ENCODE results near the gene PPM1D.
A peak's percentile ranks its signal among the peaks of the same experiment; 100 is the strongest.
"Not testable (repeated sequence)": the region's sequence is repeated elsewhere in the genome, so short reads cannot be mapped to it uniquely, and the experiment has no call there.

Gene PPM1D

DNA sequence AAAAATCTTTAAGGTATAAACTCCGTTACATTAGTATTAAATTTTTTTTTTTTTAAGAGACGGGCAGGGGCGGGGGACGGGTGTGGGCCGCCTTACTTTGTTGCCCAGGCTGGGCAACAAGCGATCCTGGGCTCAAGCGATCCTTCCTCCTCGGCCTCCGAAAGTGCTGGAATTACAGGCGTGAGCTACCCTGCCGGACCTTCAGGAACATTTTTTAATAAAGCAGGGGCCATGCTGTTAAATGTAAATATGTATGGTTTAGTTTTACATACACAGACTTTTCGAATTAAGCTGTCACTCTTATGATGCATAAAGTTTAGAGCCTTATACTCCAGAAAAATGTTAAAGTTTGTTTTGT, 2.4 kb downstream of the PPM1D start:
- Histone ChIP-seq H3K9ac (no peak overlapping the region), H3K4me3 (ENCODE audit: low read depth, low read length) (peak overlapping the region; percentile 76), H3K4me1 (no peaks in the 10 kb centered on the region), H3K79me2 (peaks cover 23% of the 10 kb centered on the region), H3K9me3 (ENCODE audit: control insufficient read depth, low read length) (no peaks in the 10 kb centered on the region), H2AFZ (no peak overlapping the region), H3K4me2 (ENCODE audit: low read length) (peak overlapping the region; percentile 93), H3K27me3 (ENCODE audit: control insufficient read depth, insufficient read depth, low read length) (no peaks in the 10 kb centered on the region), H3K27ac (no peak overlapping the region), H3K36me3 (ENCODE audit: control insufficient read depth, insufficient read depth, low read length) (no peaks in the 10 kb centered on the region)
- no peak for TF ChIP-seq CTCF (IDR thresholded peaks at IDR 0.05)

GRCh38 chr17:60602871-60603270, 2.9 kb downstream of the PPM1D start:
- H3K4me3 ChIP-seq (ENCODE audit: low read depth, low read length) = no peak overlapping the region
- H3K9me3 ChIP-seq (ENCODE audit: control insufficient read depth, low read length) = no peaks in the 10 kb centered on the region
- H3K36me3 ChIP-seq (ENCODE audit: control insufficient read depth, insufficient read depth, low read length) = no peaks in the 10 kb centered on the region
- peaks cover 25% of the 10 kb centered on the region for H3K79me2 ChIP-seq
- no peak for TF ChIP-seq CTCF (IDR thresholded peaks at IDR 0.05)
- H3K4me2 ChIP-seq (ENCODE audit: low read length) = peak overlapping the region; percentile 19
- no peak overlapping the region for H2AFZ ChIP-seq
- no peak overlapping the region for H3K9ac ChIP-seq
- H3K27me3 ChIP-seq (ENCODE audit: control insufficient read depth, insufficient read depth, low read length) = no peaks in the 10 kb centered on the region
- no peaks in the 10 kb centered on the region for H3K4me1 ChIP-seq
- no peak overlapping the region for H3K27ac ChIP-seq

- not testable (repeated sequence) for H3K36me3 ChIP-seq (ENCODE audit: control insufficient read depth, insufficient read depth, low read length); H3K27ac ChIP-seq; H3K4me3 ChIP-seq (ENCODE audit: low read depth, low read length); H3K27me3 ChIP-seq (ENCODE audit: control insufficient read depth, insufficient read depth, low read length); H3K4me2 ChIP-seq (ENCODE audit: low read length); H2AFZ ChIP-seq; H3K4me1 ChIP-seq; H3K9me3 ChIP-seq (ENCODE audit: control insufficient read depth, low read length); H3K9ac ChIP-seq
- H3K79me2 ChIP-seq = peaks cover 25% of the 10 kb centered on the region
These were observed 3.5 kb downstream of the PPM1D start for GRCh38 chr17:60603477-60603876.

DNA sequence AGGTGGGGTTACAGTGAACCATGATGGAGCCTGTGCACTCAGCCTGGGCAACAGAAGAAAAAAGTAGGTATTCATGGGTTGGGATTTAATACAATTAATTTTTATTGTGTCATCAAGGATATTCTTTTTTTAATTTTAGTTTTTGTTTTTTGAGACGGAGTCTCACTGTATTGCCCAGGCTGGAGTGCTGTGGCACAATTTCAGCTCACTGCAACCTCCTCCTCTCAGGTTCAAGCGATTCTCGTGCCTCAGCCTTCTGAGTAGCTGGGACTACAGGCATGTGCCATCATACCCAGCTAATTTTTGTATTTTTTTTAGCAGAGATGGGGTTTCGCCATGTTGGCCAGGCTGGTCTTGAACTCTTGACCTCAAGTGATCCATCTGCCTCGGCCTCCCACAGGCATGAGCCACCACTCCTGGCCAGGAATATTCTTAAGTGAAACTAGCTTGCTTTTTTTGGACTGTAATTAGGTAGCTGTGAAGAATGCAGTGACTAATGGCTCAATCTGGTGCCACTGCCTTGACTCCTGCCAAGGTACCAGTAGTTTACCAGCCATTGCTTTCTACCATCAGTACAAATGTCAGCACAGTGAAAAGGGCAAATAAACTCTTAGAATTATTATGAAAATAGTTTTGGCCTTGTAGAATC, 4.8 kb downstream of the PPM1D start:
- no peak for TF ChIP-seq CTCF (IDR thresholded peaks at IDR 0.05)
- Histone ChIP-seq H3K4me3 (ENCODE audit: low read depth, low read length) (no peak overlapping the region), H3K9me3 (ENCODE audit: control insufficient read depth, low read length) (no peaks in the 10 kb centered on the region), H3K27ac (no peak overlapping the region), H2AFZ (no peak overlapping the region), H3K4me2 (ENCODE audit: low read length) (no peak overlapping the region), H3K4me1 (no peaks in the 10 kb centered on the region), H3K79me2 (peaks cover 34% of the 10 kb centered on the region), H3K27me3 (ENCODE audit: control insufficient read depth, insufficient read depth, low read length) (no peaks in the 10 kb centered on the region), H3K9ac (no peak overlapping the region), H3K36me3 (ENCODE audit: control insufficient read depth, insufficient read depth, low read length) (no peaks in the 10 kb centered on the region)

DNA sequence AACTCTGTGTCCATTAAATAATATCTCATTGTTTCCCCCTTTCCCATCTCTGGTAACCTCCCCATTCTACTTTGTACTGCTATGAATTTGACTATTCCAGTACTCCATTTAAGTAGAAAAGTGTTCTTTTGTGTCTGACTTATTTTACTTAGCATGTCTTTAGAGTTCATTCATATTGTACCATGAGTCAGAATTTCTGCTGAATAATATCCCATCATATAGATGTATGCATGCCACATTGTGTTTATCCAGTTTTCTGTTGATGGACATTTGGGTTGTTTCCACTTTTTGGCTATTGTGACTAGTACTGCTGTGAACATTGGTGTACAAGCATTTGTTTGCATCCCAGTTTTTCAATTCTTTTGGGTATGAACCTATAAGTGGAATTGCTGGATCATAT, 6.0 kb downstream of the PPM1D start:
- H3K4me2 ChIP-seq (ENCODE audit: low read length) = no peak overlapping the region

More for the DNA sequence above, 6.0 kb downstream of the PPM1D start:
- TF ChIP-seq CTCF (IDR thresholded peaks at IDR 0.05) = no peak
- Histone ChIP-seq H3K27ac (no peak overlapping the region), H3K79me2 (peaks cover 40% of the 10 kb centered on the region), H3K9ac (no peak overlapping the region), H2AFZ (no peak overlapping the region), H3K36me3 (ENCODE audit: control insufficient read depth, insufficient read depth, low read length) (no peaks in the 10 kb centered on the region), H3K4me1 (peaks cover 9% of the 10 kb centered on the region), H3K27me3 (ENCODE audit: control insufficient read depth, insufficient read depth, low read length) (no peaks in the 10 kb centered on the region), H3K4me3 (ENCODE audit: low read depth, low read length) (no peak overlapping the region), H3K9me3 (ENCODE audit: control insufficient read depth, low read length) (no peaks in the 10 kb centered on the region)

All from parathyroid adenoma (tissue), 2 donors.